Testis (tissue), 3 donors: ENCODE measurements around the gene HNRNPA3. TPM values are rescaled to one million over a fixed set of nuclear protein-coding genes. Genes with fewer than 3 reads are reported as not detected.
"Not testable (repeated sequence)": the region's sequence is repeated elsewhere in the genome, so short reads cannot be mapped to it uniquely, and the experiment has no call there.

Source experiments
- DNase-seq: peaks from one replicate; pipeline ENCODE4 v3.0.0-alpha.2; 2019
- H3K27ac ChIP-seq, 2 donors: fragments of 200-600 bp; sonication (generic); one replicate each; pipeline ENCODE4 v1.5.1; 2019
- H3K27me3 ChIP-seq: fragments of 200-600 bp; sonication (generic); one replicate; pipeline ENCODE4 v1.5.1; 2019
- H3K36me3 ChIP-seq: fragments of 200-600 bp; sonication (generic); one replicate; pipeline ENCODE4 v1.5.1; 2017; ENCODE audit warnings: low read depth; ENCODE audit errors: missing control alignments
- H3K4me1 ChIP-seq: fragments of 200-600 bp; sonication (generic); one replicate; pipeline ENCODE4 v1.5.1; 2019
- H3K4me3 ChIP-seq, 2 donors: fragments of 200-600 bp; sonication (generic); one replicate each; pipeline ENCODE4 v1.5.1; 2017 to 2019
- H3K9me3 ChIP-seq: fragments of 200-600 bp; sonication (generic); one replicate; pipeline ENCODE4 v1.5.1; 2017
- POLR2A ChIP-seq: fragments of 450-650 bp; IDR thresholded peaks from one replicate; pipeline ENCODE4 v1.6.1; 2017; ENCODE audit warnings: antibody characterized with exemption, mild to moderate bottlenecking, moderate library complexity
- WGBS, 2 donors: methylation state at CpG; one replicate each; pipeline ENCODE4 v1.1.5; 2018; 5-methylcytosine and 5-hydroxymethylcytosine counted together
- intact Hi-C: fragments of 100-400 bp; cut with DNase I; formaldehyde crosslinking; loops from one replicate; pipeline ENCODE4 v1.15.1; 2023; ENCODE audit warnings: low total_unique reads
- polyA plus RNA-seq: library from polyadenylated mRNA; stranded (reverse); fragments of 350-450 nt; fragmentation: Illumina TruSeq; extraction: RNeasy Lipid Tissue Mini Kit (QIAGEN cat#74804); gene quantifications from one replicate; pipeline ENCODE4 v1.2.3, GENCODE V29; 2014; ENCODE audit warnings: low read depth, low replicate concordance; ENCODE audit not compliant: insufficient read depth
- total RNA-seq, 2 donors: library from RNA; depleted of rRNA; stranded (reverse); fragments of >200 nt; gene quantifications; one replicate each; pipeline ENCODE4 v1.2.3, GENCODE V29; 2016
- TF ChIP-seq, protein P1 (sequence below), 3 experiments: fragments of 450-650 bp in 2 of 3; fragments of 200-600 bp in 1 of 3; sonication (generic) in 1 of 3; IDR thresholded peaks; one replicate each; pipeline ENCODE4 v1.5.1; 2016 to 2019; ENCODE audit warnings: antibody characterized with exemption in 3 of 3, mild to moderate bottlenecking in 2 of 3, moderate library complexity in 1 of 3

HNRNPA3 gene
- total and polyA plus RNA-seq, 3 donors from 2014 or later = 81.3 to 284 (median 103) TPM

DNA sequence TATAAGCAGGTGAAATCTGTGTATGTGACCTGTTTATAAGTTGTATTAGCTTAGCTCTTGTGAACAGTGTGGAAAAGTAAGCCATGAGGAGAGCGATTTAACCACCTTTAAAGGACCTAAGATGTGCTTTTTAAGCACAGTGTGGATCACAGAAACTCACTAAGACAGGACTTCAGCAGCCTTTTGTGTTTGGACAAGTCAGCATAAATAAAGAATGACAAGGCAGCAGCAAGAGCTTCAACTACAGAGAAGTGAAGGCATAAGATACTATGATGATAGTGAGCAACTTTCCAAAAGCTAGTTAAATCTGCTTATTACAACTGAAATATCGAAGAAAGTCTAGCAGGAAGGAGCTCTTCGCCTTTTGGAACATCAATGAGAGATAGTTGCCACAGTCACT lies 8.9 kb downstream of the HNRNPA3 start:
- Histone ChIP-seq H3K4me3 (no peak overlapping the region), H3K27me3 (no peaks in the 10 kb centered on the region), H3K36me3 (no peaks in the 10 kb centered on the region), H3K4me1 (peaks cover 3% of the 10 kb centered on the region), H3K9me3 (no peaks in the 10 kb centered on the region), H3K27ac (no peak overlapping the region)
- 87 to 90% methylated on average over 3 of the region's 3 CpGs for WGBS, 2 donors
- DNase-seq = no peak
- TF ChIP-seq POLR2A = no peak
- TF ChIP-seq, protein P1, sequence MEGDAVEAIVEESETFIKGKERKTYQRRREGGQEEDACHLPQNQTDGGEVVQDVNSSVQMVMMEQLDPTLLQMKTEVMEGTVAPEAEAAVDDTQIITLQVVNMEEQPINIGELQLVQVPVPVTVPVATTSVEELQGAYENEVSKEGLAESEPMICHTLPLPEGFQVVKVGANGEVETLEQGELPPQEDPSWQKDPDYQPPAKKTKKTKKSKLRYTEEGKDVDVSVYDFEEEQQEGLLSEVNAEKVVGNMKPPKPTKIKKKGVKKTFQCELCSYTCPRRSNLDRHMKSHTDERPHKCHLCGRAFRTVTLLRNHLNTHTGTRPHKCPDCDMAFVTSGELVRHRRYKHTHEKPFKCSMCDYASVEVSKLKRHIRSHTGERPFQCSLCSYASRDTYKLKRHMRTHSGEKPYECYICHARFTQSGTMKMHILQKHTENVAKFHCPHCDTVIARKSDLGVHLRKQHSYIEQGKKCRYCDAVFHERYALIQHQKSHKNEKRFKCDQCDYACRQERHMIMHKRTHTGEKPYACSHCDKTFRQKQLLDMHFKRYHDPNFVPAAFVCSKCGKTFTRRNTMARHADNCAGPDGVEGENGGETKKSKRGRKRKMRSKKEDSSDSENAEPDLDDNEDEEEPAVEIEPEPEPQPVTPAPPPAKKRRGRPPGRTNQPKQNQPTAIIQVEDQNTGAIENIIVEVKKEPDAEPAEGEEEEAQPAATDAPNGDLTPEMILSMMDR (IDR thresholded peaks at IDR 0.05) = no peak
- intact Hi-C loops = no loop called here

DNA sequence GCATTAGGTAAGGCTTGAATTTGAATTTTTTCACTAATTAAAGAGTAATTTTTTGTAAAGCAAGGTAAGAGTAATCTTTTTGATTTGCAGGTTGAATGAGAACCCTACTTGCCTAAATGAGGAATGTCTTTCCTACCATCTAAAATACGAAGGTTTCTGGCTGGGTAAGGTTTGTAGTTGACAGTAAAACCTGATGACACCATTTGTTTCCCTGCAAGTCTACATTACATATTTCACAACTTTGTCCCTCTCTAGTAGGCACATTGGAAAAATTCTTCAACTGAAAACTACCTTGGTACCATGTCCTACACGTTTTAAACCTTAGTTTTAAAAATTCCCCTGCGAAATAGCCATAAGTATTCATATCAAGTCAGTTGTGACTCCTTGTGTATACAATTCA lies 9.4 kb downstream of the HNRNPA3 start:
- Histone ChIP-seq H3K27ac (no peak overlapping the region), H3K4me3 (no peak overlapping the region), H3K4me1 (peaks cover 3% of the 10 kb centered on the region), H3K36me3 (no peaks in the 10 kb centered on the region), H3K27me3 (no peaks in the 10 kb centered on the region), H3K9me3 (no peaks in the 10 kb centered on the region)
- no peak for DNase-seq
- 79 to 85% methylated on average over 3 of the region's 3 CpGs for WGBS, 2 donors
- intact Hi-C loops = no loop called here
- no peak for TF ChIP-seq POLR2A

DNA sequence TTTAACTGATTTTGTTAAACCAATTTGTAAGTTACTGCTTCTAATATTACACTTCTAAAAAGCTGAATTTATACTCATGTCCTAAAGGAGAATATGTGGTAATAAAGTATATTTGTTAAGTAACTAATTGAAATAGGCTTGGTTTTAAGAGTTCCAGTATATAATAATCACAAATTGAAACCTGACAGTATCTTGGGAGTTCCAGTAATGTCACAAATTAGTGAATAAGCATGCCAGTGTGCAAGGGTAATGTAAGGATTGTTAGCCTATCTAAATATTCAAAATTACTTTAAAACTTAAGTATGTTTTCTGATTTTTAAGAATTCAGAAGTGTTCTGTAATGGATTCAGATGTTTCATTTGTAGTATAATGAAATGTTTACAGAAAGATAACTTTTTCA lies 10.8 kb downstream of the HNRNPA3 start:
- intact Hi-C loops, H3K27me3 ChIP-seq, DNase-seq, H3K4me1 ChIP-seq, H3K36me3 ChIP-seq, H3K9me3 ChIP-seq, H3K4me3 ChIP-seq, H3K27ac ChIP-seq: not testable (repeated sequence)

DNA sequence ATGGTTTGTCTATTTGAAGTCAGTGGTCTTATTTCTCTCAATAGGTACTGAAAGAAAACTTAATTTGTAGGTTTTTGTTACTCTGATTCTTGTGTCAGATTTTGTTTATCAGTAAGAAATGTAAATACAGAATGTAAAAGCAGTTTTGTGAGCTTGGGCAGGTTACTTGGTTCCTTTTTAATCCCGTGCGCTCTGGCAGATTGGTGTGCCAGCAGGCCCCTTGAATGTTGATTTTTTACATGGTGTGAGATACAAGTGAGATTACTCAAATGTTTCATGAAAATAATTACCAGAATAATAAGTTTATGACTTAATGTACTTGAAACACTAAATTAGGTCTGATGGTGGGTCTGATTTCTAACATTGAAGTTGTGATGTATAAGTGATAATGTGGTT lies 13.4 kb downstream of the HNRNPA3 start:
- intact Hi-C loops = no loop called here
- H3K4me3 ChIP-seq = no peak overlapping the region
- WGBS, 2 donors = 86 to 91% methylated on average over 2 of the region's 2 CpGs
- no peak for TF ChIP-seq POLR2A
- TF ChIP-seq, protein P1 (IDR thresholded peaks at IDR 0.05) = no peak
- no peaks in the 10 kb centered on the region for H3K36me3 ChIP-seq
- no peaks in the 10 kb centered on the region for H3K27me3 ChIP-seq
- no peak for DNase-seq
- H3K9me3 ChIP-seq = no peaks in the 10 kb centered on the region
- H3K4me1 ChIP-seq = no peaks in the 10 kb centered on the region
- H3K27ac ChIP-seq = no peak overlapping the region

DNA sequence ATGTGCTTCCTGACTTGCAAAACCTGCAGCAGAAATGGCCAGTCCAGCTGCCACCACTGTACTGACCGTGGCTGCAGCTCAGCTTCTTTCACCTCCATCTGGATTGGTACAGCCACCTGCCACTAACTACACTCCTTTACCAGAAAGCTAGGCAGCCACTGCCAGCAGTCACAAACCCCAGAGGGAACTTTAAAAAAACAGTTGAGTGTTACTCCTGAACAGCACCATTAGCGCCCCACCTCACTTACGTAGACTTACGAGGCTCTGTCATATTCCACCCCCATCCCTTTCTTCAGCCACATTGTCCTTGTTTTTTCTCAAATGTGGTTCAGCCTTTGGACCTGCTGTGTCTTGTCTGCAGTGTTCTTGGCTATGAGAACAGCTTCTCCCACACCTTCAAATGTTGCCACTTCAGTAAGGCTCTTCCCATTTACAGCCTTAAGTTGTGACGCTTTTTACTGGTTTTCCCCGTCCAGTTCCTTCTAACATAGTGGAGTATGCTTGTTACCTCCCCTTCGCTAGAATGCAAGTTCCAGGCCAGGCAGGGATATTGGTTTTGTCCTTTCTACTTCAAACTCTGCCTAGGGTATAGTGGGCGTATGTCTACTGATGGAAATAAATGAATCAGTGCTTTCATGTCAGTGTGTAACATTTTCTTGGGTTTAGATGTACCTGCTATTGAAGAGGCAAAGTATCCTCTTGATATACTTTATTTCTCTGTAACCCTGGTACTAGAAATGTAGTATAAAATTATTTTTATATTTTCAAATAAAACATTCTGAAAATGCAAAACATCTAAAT lies 17.0 kb downstream of the HNRNPA3 start:
- H3K27ac ChIP-seq = no peak overlapping the region
- TF ChIP-seq, protein P1 (IDR thresholded peaks at IDR 0.05) = no peak
- no peak for TF ChIP-seq POLR2A
- DNase-seq = no peak
- H3K4me1 ChIP-seq = no peaks in the 10 kb centered on the region
- intact Hi-C loops = no loop called here
- no peaks in the 10 kb centered on the region for H3K27me3 ChIP-seq
- H3K36me3 ChIP-seq = no peaks in the 10 kb centered on the region
- no peaks in the 10 kb centered on the region for H3K9me3 ChIP-seq
- 72 to 84% methylated on average over 8 of the region's 8 CpGs for WGBS, 2 donors
- no peak overlapping the region for H3K4me3 ChIP-seq

DNA sequence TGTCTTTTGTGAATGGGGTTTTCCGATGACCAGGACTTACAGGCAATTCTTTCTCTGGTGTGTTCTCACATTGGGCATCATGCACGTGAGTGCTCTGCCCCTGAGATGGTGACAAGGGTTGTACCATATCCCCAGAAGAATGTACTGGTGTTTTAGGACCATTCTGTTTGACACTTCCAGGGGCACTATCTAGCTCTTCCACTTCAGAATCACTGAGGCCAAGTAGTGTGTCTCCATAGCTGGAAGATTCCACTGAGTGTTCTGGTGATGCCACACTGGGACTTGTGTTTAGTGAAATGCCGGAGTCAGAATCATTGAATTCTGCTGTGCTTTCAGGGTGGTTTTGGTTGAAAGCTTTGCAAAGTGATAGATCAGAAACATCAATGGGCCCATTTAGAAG lies 18.7 kb downstream of the HNRNPA3 start:
- H3K27me3 ChIP-seq = no peaks in the 10 kb centered on the region
- no peak for DNase-seq
- H3K27ac ChIP-seq = no peak overlapping the region
- intact Hi-C loops = no loop called here
- H3K9me3 ChIP-seq = no peaks in the 10 kb centered on the region
- TF ChIP-seq POLR2A = no peak
- TF ChIP-seq, protein P1 (IDR thresholded peaks at IDR 0.05) = no peak
- H3K36me3 ChIP-seq = no peaks in the 10 kb centered on the region
- WGBS, 2 donors = 88 to 90% methylated on average over 3 of the region's 3 CpGs
- peaks cover 4% of the 10 kb centered on the region for H3K4me1 ChIP-seq
- H3K4me3 ChIP-seq = no peak overlapping the region
